ENCODE data around the gene TAPBP. TPM values are rescaled to one million over a fixed set of nuclear protein-coding genes. Genes with fewer than 3 reads are reported as not detected.

TAPBP gene
- total and polyA plus RNA-seq, 2 of the 8 experiments (the other 6 are each of a cell fraction or from before 2014, with no cell fraction given) = 24.5 to 35.4 TPM

DNA sequence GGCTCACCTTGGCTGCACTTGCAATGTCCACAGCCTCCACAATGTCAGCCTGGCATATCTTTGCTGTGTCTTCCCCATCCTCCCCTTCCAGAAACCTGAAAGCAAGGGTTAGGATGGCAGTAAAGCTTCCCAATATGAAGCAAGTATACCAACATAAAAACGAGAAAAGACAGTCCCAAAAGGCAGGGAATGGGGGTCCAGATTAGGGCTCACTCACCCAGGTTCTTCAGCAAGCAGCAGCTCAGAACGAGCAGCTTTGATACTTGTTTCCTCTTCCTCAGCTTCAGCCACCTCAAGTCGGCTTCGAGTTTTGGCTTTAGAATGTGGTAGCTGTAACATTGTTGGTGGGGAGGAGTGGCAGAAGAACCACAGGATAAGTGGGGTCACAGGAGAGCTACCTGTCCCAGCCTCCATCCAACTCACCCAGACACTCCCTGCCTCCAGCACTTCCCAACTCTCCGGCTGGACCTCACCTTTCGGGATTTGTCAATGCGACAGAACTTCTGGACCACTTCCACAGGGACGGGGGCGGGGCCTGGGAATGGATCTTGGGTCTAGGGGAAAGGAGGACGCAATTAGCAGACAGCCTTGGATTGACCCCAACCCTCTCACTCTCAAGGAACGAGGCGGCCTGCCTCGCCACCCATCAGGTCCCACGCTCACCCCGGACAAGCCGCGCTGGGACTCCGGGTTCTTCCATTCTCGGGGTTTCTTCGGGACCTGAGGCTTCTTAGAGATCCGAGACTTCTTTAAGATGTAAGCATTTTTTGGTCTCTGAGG lies 25.5 kb downstream of the TAPBP start:
- H3K27ac ChIP-seq (ENCODE audit: low read depth, low read length) = no peak overlapping the region
- peaks cover 0 to 11% (median 5%) of the 10 kb centered on the region in 4 experiments; a peak in 5 of 7 replicates for H3K4me1 ChIP-seq (replicated peaks in 1 of 4; ENCODE audit: control insufficient read depth in 3 of 4, insufficient read depth in 4 of 4, low read length in 3 of 4)
- no peak overlapping the region for H2AK5ac ChIP-seq (ENCODE audit: low read depth, low read length)
- FAIRE-seq (no peak), DNase-seq (ENCODE audit: low read depth in 1 of 2, low spot score in 2 of 2) (no peak)
- H3K9me3 ChIP-seq (ENCODE audit: insufficient read depth in 2 of 2, low read depth in 1 of 2, low read length in 1 of 2) = no peaks in the 10 kb centered on the region; a peak in 1 of 4 replicates
- peaks cover 8% of the 10 kb centered on the region; the same call in 1 of the 2 replicates for H3K23me2 ChIP-seq (ENCODE audit: low read depth, low read length)
- no peak overlapping the region for H3K23ac ChIP-seq (ENCODE audit: insufficient read length)
- peaks cover 0 to 2% of the 10 kb centered on the region in 2 experiments for H4K20me1 ChIP-seq (replicated peaks in 1 of 2; ENCODE audit: control insufficient read depth in 1 of 2, insufficient read depth in 2 of 2, low read length in 2 of 2)
- no peak overlapping the region for H3K4ac ChIP-seq (replicated peaks; ENCODE audit: insufficient read length, low read depth, low read length)
- H4K5ac ChIP-seq (ENCODE audit: insufficient read length, low read depth, low read length) = no peak overlapping the region
- WGBS, 2 experiments (ENCODE audit: extremely low coverage in 1 of 2, insufficient coverage in 1 of 2, insufficient read length in 1 of 2, insufficient replicate concordance in 2 of 2, low coverage in 1 of 2, low lambda C conversion rate in 2 of 2, missing lambda C conversion rate in 1 of 2) = 28% methylated on average over 21 of the region's 21 CpGs; no CpG with 5 or more reads in 1 of the 2 experiments
- peaks cover 8% of the 10 kb centered on the region; the same call in 1 of the 2 replicates for H3K79me1 ChIP-seq (ENCODE audit: low read depth, low read length)
- H2BK20ac ChIP-seq (ENCODE audit: low read length) = no peak overlapping the region
- H4K91ac ChIP-seq (replicated peaks; ENCODE audit: insufficient read length, low read length) = no peak overlapping the region
- no peak overlapping the region for H3K14ac ChIP-seq (ENCODE audit: insufficient read length)
- ChIA-PET CTCF (ENCODE audit: partially characterized antibody) (interaction anchor here (0.5 to 7.2 kb wide), 6 partner anchors 9 to 363 kb away, joined by 3 to 81 read pairs (median 4); partner anchors contain the start of genes B3GALT4 and RGL2), POLR2A (ENCODE audit: partially characterized antibody) (interaction anchor here (1.5 to 16.7 kb wide), 5 partner anchors 9 to 81 kb away, joined by 3 to 337 read pairs (median 70); partner anchors contain the start of genes B3GALT4, RGL2, RPS18 and TAPBP)
- no peak overlapping the region for H2BK120ac ChIP-seq (replicated peaks; ENCODE audit: low read depth, low read length)
- peaks cover 15 to 39% (median 29%) of the 10 kb centered on the region in 4 experiments for H3K36me3 ChIP-seq (ENCODE audit: control insufficient read depth in 2 of 4, insufficient read depth in 4 of 4, low read length in 3 of 4)
- H3K79me2 ChIP-seq (ENCODE audit: control insufficient read depth in 1 of 2, insufficient read depth in 2 of 2, low read length in 2 of 2) = peaks cover 4 to 31% of the 10 kb centered on the region in 2 experiments; a peak in 3 of 4 replicates
- H2BK15ac ChIP-seq (ENCODE audit: low read length) = no peak overlapping the region
- no peak overlapping the region for H2AFZ ChIP-seq (ENCODE audit: low read length)
- H2BK12ac ChIP-seq (ENCODE audit: low read depth, low read length) = no peak overlapping the region
- H3K27me3 ChIP-seq (replicated peaks in 1 of 4; ENCODE audit: control insufficient read depth in 3 of 4, extremely low read depth in 1 of 4, insufficient read depth in 3 of 4, low read length in 3 of 4) = no peaks in the 10 kb centered on the region
- peak overlapping the region in 3 of 4 experiments; percentile 39 to 56 (median 52); a peak in 5 of 7 replicates for H3K9ac ChIP-seq (replicated peaks in 1 of 4; ENCODE audit: extremely low read depth in 1 of 4, low read depth in 3 of 4, low read length in 3 of 4)
- no peak overlapping the region for H2BK5ac ChIP-seq (ENCODE audit: low read depth, low read length)
- peak overlapping the region; percentile 76 to 92 for H3K4me2 ChIP-seq (ENCODE audit: insufficient read depth in 1 of 2, low read depth in 2 of 2, low read length in 2 of 2)
- H3K4me3 ChIP-seq (ENCODE audit: extremely low read depth in 1 of 4, insufficient read depth in 2 of 4, low read depth in 3 of 4, low read length in 4 of 4) = peak overlapping the region; percentile 74 to 97 (median 84)
- peak overlapping the region; percentile 66 for H4K8ac ChIP-seq (ENCODE audit: extremely low read depth, insufficient read depth, low read length)
- H3K18ac ChIP-seq (ENCODE audit: extremely low read depth, low read length) = no peak overlapping the region
- peak overlapping the region; percentile 21 for H3K56ac ChIP-seq (replicated peaks; ENCODE audit: insufficient read length, low read depth, low read length)
- TF ChIP-seq BCL11A (IDR thresholded peaks at IDR 0.05; ENCODE audit: low read depth in 2 of 2, low read length in 2 of 2) (no peak), GTF2F1 (IDR thresholded peaks at IDR 0.05; ENCODE audit: borderline replicate concordance, low read depth, low read length) (no peak), SIN3A (conservative IDR thresholded peaks at IDR 0.05 in 1 of 2, IDR thresholded peaks at IDR 0.05 in 1 of 2; ENCODE audit: low read depth in 1 of 2, low read length in 2 of 2) (no peak), RAD21 (IDR thresholded peaks at IDR 0.05 in 1 of 2, conservative IDR thresholded peaks at IDR 0.05 in 1 of 2; ENCODE audit: low read depth in 2 of 2, low read length in 2 of 2) (no peak), EP300 (IDR thresholded peaks at IDR 0.05; ENCODE audit: borderline replicate concordance in 1 of 2, low read depth in 2 of 2, low read length in 2 of 2) (no peak), SP2 (IDR thresholded peaks at IDR 0.05; ENCODE audit: low read length) (no peak), CHD2 (IDR thresholded peaks at IDR 0.05; ENCODE audit: low read length) (no peak), TBP (IDR thresholded peaks at IDR 0.05; ENCODE audit: low read depth, low read length) (no peak), RFX5 (IDR thresholded peaks at IDR 0.05; ENCODE audit: borderline replicate concordance, low read depth, low read length) (no peak), SAP30 (IDR thresholded peaks at IDR 0.05; ENCODE audit: insufficient read depth, insufficient replicate concordance, low read length) (no peak)

All from H1 (cell line).